SU-DHL-6 (cell line): ENCODE data around the gene CXADR.

ENCODE experiments used
- CTCF ChIP-seq: fragments of 200-600 bp; sonication (generic); IDR thresholded peaks from one replicate; pipeline ENCODE4 v1.5.1; 2017; ENCODE audit warnings: antibody characterized with exemption, mild to moderate bottlenecking, low read length, moderate library complexity; ENCODE audit not compliant: insufficient read depth, poor library complexity, severe bottlenecking
- EZH2phosphoT487 ChIP-seq: fragments of 200-600 bp; sonication (generic), shearing (Covaris generic); conservative IDR thresholded peaks from 2 replicates; pipeline ENCODE4 v1.6.1; 2018; ENCODE audit warnings: mild to moderate bottlenecking, antibody characterized with exemption, low read length, moderate library complexity, mixed read lengths

DNA sequence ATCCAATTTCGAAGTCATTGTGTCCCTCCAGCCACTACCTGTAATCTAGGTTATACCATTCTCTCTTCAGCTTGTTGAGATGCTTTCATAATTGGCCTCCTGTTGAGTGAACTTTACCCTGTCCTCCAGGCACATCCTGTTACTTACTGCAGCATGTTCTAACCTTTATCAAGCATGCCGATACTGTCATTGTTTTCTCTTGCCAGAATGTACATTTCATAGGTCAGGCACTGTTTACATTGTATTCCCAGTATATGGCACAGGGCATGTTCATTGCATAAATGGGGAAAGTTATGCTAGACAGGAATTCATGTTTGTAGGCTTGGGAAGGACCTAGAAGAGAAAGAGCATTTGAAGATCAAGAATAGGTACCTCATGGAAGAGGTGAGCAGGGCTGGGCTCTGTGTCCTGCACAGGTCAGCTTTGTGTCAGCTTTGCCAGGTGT, 10.2 kb downstream of the CXADR start:
- no peak for TF ChIP-seq CTCF
- TF ChIP-seq EZH2phosphoT487, result no peak
